Measurements from ENCODE around the gene GNGT1.
"Not testable (repeated sequence)": the region's sequence is repeated elsewhere in the genome, so short reads cannot be mapped to it uniquely, and the experiment has no call there.

GNGT1 gene

GRCh38 chr7:93910076-93910994, 4.0 kb downstream of the GNGT1 start:
- DNase-seq = no peak

GRCh38 chr7:93911242-93911641, 4.9 kb downstream of the GNGT1 start:
- not testable (repeated sequence) for DNase-seq

- not testable (repeated sequence) for DNase-seq
Measured at GRCh38 chr7:93911661-93912060, 5.3 kb downstream of the GNGT1 start.

- no peak for DNase-seq
Measured at GRCh38 chr7:93913197-93913596, 6.8 kb downstream of the GNGT1 start.

GRCh38 chr7:93914581-93915066, 8.3 kb downstream of the GNGT1 start:
- no peak for DNase-seq

- not testable (repeated sequence) for DNase-seq
Measured at GRCh38 chr7:93915206-93915842, 9.0 kb downstream of the GNGT1 start.

GRCh38 chr7:93915888-93916287, 9.5 kb downstream of the GNGT1 start:
- DNase-seq = not testable (repeated sequence)

GRCh38 chr7:93916315-93916714, 9.9 kb downstream of the GNGT1 start:
- DNase-seq = not testable (repeated sequence)

GRCh38 chr7:93920496-93921182, 14.3 kb downstream of the GNGT1 start:
- DNase-seq = no peak

DNA sequence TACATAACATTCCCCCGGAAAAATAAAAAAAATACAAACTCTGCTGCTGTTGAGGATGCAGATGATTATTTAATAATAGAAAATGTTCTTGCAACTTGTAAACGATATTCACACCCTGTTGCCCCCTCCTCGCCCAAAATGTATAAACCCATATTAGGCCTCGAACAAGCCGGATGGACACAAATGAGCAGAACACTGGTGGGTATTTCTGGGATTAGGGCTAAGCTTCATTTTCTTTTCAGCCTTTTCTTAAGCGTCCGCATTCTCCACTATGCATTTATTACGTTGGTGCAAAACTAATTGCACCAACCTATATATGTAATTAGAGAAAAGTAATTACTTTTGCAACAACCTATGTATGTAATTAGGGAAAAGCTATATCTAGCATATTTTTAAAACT, 14.8 kb downstream of the GNGT1 start:
- no peak for DNase-seq

DNA sequence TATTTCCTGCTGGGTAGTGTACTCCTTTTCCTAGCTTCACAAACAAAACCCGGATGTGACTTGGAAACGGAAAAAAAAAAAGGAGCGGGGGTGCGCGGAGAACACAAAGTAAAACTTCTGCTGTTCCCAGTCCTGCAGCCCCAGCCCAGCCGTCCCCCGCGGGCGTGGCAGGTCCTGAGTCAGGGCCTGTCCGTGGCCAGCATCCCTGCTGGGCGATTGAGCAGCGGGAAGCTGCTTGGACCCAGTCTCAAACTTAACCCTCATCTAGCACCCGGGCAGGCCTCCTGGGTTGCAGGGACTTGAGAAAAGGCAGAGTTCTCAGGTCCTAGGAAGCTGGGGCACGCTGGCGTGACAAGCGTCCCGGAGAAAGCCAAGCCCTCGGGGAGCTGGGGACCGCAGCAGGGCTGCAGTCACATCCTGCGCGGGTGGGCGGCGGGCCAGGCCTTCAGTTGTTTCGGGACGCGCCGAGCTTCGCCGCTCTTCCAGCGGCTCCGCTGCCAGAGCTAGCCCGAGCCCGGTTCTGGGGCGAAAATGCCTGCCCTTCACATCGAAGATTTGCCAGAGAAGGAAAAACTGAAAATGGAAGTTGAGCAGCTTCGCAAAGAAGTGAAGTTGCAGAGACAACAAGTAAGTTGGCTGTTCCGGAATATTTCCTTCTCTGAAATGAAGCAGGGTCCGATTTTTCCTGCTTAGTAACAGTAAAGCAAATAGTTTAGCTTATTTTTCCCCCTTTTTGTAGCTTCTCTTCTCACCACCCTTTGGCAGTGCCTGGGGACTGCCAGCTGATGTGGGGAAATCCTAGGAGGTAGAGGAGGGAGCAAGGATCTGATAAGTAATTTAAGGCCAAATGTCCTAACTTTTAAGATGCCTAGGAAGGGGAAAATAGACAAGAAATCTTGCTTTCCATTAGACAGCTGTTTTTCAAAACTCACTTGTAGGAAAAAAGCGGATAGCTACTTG, 15.5 kb downstream of the GNGT1 start, which contains the start of gene GNG11:
Gene GNG11, plus strand, starts transcription at position 129 of the 960 bp plus-strand sequence. Its CDS starts 403 bp downstream, at position 532.
- peak in 1 of 2 experiments; percentile 0 for DNase-seq

DNA sequence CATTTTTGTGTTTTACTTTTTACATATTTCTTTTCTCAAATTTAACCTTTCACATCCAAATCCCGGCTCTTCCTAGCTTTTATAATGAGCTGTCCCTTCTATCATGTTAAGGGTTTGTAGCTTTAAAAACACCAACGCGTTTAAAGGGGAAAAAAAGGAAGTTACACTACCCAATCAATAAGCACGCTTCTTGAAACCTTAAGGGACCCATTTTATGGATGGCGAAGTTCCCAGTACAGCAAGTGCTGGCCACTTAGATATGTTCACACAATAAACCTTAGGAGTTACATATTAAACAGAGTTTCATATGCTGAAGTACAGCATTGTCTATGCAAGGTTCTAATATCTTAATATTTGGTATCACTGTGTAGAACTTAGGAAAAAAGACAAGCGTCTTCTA, 16.9 kb downstream of the GNGT1 start:
- no peak for DNase-seq

- DNase-seq = no peak
Measured at GRCh38 chr7:93923942-93924341, 17.6 kb downstream of the GNGT1 start.

- DNase-seq = no peak
Measured at GRCh38 chr7:93926800-93927199, 20.4 kb downstream of the GNGT1 start.

DNA sequence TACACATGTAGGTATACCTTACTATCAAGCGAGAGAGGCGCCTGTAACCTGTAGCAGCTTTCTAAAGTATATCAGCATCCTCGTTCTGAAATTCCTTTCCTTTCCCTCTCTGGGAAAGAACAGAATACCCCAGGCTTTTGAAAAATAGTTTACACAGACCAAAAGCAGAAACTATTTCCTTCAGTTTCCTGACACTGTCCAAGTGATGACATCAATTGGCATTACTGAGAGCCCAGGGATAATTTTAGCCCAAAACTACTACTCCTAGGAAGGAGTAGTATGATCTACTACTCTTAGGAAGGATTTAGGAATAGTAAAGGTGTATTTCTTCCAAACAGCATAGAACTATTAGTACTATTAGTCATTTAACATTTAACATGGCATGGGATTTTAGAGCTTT, 21.2 kb downstream of the GNGT1 start:
- no peak for DNase-seq

GRCh38 chr7:93931655-93932054, 25.3 kb downstream of the GNGT1 start:
- DNase-seq = no peak

- DNase-seq = no peak
Measured at GRCh38 chr7:93933156-93933555, 26.8 kb downstream of the GNGT1 start.

GRCh38 chr7:93935102-93935501, 28.7 kb downstream of the GNGT1 start:
- DNase-seq = no peak

DNA sequence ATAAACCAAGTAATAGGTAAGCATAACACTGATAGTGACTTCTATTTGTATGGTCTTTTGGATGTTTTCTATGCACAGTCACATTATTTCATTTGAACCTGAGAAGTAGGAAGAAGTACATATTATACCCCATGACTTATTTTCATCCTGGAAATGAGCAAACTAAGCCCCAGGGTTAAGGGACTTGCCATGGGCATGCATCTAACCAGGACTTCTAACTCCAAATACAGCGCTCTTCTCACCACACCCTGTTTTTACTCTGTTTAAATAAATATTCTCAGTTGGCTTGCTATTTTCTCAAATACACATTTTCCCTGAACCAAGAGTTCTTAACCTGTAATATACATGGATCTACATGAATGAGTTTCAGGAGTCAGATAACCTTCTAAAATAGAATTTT, 31.5 kb downstream of the GNGT1 start:
- no peak for DNase-seq

GRCh38 chr7:93938293-93938692, 31.9 kb downstream of the GNGT1 start:
- DNase-seq = no peak

GRCh38 chr7:93941945-93942344, 35.6 kb downstream of the GNGT1 start:
- no peak for DNase-seq
